CD4-positive, alpha-beta T cell (primary cell): ENCODE measurements around the gene EIF3A. TPM values are rescaled to one million over a fixed set of nuclear protein-coding genes. Genes with fewer than 3 reads are reported as not detected.

Experiments
- ATAC-seq: fragments of 200-7000 bp; cut with Tn5 transposase; one replicate; pipeline ENCODE4 v1.10.0; 2022; ENCODE audit warnings: mild to moderate bottlenecking; ENCODE audit not compliant: poor library complexity
- CTCF ChIA-PET: fragments of 350-600 bp; sonication (Branson Sonifier 250); formaldehyde crosslinking; loops from one replicate; lab custom pipeline; 2021; ENCODE audit warnings: antibody characterized with exemption, inconsistent platforms; lab: Charles Lee
- POLR2A ChIA-PET: fragments of 350-600 bp; sonication (Branson Sonifier 250); formaldehyde crosslinking; loops from one replicate; lab custom pipeline; 2021; ENCODE audit warnings: antibody characterized with exemption, inconsistent platforms; lab: Charles Lee
- DNase-seq, 14 experiments: peaks; one replicate each; pipeline ENCODE4 v3.0.0-alpha.2; 2013 to 2020; ENCODE audit warnings: mixed read lengths in 2 of 14
- H3K27ac ChIP-seq, 2 donors: one replicate each; pipeline versions ENCODE4 v1.5.1 to v1.7.0; 2013; ENCODE audit warnings: low read length in 2 of 2, low read depth in 1 of 2, mild to moderate bottlenecking in 1 of 2
- H3K27me3 ChIP-seq, 2 experiments: 1 replicate in 1 of 2; 2 replicates in 1 of 2; pipeline versions ENCODE4 v1.6.1 to v1.7.0; 2013; ENCODE audit warnings: low read length in 2 of 2, control low read depth in 1 of 2, mild to moderate bottlenecking in 1 of 2, moderate library complexity in 1 of 2; ENCODE audit not compliant: insufficient read depth in 2 of 2, control insufficient read depth in 1 of 2
- H3K36me3 ChIP-seq: one replicate; pipeline ENCODE4 v1.6.1; 2013; ENCODE audit warnings: low read length, control low read depth; ENCODE audit not compliant: insufficient read depth
- H3K4me1 ChIP-seq: one replicate; pipeline ENCODE4 v1.6.1; 2013; ENCODE audit warnings: low read length, control low read depth; ENCODE audit not compliant: insufficient read depth
- H3K4me3 ChIP-seq: one replicate; pipeline ENCODE4 v1.5.1; 2013; ENCODE audit warnings: mild to moderate bottlenecking, low read length, moderate library complexity
- H3K9me3 ChIP-seq, 2 experiments: 1 replicate in 1 of 2; 2 replicates in 1 of 2; pipeline versions ENCODE4 v1.6.1 to v1.7.0; 2013; ENCODE audit warnings: low read length in 2 of 2, mild to moderate bottlenecking in 2 of 2, control low read depth in 1 of 2, moderate library complexity in 1 of 2; ENCODE audit not compliant: control insufficient read depth in 1 of 2, insufficient read depth in 1 of 2
- H3K27ac Mint-ChIP-seq: one replicate; pipeline ENCODE4 v1.8.0; 2020; ENCODE audit warnings: mixed read lengths
- H3K27me3 Mint-ChIP-seq: one replicate; pipeline ENCODE4 v1.8.0; 2021; ENCODE audit warnings: mixed read lengths
- H3K36me3 Mint-ChIP-seq: one replicate; pipeline ENCODE4 v1.8.0; 2021; ENCODE audit warnings: low read depth, mixed read lengths
- H3K4me1 Mint-ChIP-seq: one replicate; pipeline ENCODE4 v1.8.0; 2021; ENCODE audit warnings: low read depth, mixed read lengths
- H3K4me3 Mint-ChIP-seq: one replicate; pipeline ENCODE4 v1.8.0; 2020; ENCODE audit warnings: mild to moderate bottlenecking, mixed read lengths
- H3K9me3 Mint-ChIP-seq: one replicate; pipeline ENCODE4 v1.8.0; 2020; ENCODE audit warnings: mixed read lengths
- intact Hi-C, 2 experiments: fragments of 100-400 bp; cut with DNase I in 1 of 2; cut with micrococcal nuclease in 1 of 2; formaldehyde crosslinking; loops; one replicate each; pipeline versions ENCODE4 v1.15.1 to v1.9.0; 2023 to 2025; cut with DNase I, micrococcal nuclease
- total RNA-seq, 174 experiments: library from RNA in 2 of 174; stranded (reverse) in 2 of 174; gene quantifications; one replicate each; pipeline ENCODE4 v1.2.3 and lab custom pipeline; 2021 to 2026
- TF ChIP-seq, protein P1 (sequence below): fragments of 200-600 bp; IDR thresholded peaks from one replicate; pipeline ENCODE4 v1.8.0; 2022; ENCODE audit warnings: antibody characterized with exemption, mild to moderate bottlenecking

Gene EIF3A
- total RNA-seq, 2 experiments from 2014 or later = 129 TPM

DNA sequence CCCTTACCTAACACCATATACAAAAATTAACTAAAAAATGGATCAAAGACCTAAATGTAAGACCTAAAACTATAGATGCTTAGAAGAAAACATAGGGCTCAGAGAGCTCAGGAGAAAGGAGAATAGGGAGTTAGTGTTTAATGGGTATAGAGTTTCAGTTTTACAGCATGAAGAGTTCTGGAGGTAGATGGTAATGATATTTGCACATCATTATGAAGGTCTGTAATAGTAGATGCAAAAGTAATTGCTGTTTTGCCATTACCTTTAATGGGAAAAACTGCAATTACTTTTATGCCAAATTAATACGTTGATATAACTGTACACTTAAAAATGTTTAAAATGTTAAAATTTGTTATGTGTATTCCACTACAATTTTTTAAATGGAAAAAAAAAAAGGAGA is 90.3 kb downstream of the EIF3A start:
- no peak overlapping the region for H3K4me3 Mint-ChIP-seq
- Histone ChIP-seq H3K27me3 (peaks cover 0 to 2% of the 10 kb centered on the region in 2 experiments), H3K4me1 (peaks cover 3% of the 10 kb centered on the region), H3K36me3 (no peaks in the 10 kb centered on the region), H3K9me3 (peaks cover 5 to 11% of the 10 kb centered on the region in 2 experiments), H3K4me3 (no peak overlapping the region), H3K27ac (no peak overlapping the region)
- peaks cover 5% of the 10 kb centered on the region for H3K36me3 Mint-ChIP-seq
- H3K4me1 Mint-ChIP-seq = no peaks in the 10 kb centered on the region
- no peak overlapping the region for H3K27ac Mint-ChIP-seq
- H3K9me3 Mint-ChIP-seq = peaks cover 6% of the 10 kb centered on the region
- intact Hi-C loops = no loop called here
- TF ChIP-seq, protein P1, sequence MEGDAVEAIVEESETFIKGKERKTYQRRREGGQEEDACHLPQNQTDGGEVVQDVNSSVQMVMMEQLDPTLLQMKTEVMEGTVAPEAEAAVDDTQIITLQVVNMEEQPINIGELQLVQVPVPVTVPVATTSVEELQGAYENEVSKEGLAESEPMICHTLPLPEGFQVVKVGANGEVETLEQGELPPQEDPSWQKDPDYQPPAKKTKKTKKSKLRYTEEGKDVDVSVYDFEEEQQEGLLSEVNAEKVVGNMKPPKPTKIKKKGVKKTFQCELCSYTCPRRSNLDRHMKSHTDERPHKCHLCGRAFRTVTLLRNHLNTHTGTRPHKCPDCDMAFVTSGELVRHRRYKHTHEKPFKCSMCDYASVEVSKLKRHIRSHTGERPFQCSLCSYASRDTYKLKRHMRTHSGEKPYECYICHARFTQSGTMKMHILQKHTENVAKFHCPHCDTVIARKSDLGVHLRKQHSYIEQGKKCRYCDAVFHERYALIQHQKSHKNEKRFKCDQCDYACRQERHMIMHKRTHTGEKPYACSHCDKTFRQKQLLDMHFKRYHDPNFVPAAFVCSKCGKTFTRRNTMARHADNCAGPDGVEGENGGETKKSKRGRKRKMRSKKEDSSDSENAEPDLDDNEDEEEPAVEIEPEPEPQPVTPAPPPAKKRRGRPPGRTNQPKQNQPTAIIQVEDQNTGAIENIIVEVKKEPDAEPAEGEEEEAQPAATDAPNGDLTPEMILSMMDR = no peak
- POLR2A ChIA-PET = no interaction called here
- CTCF ChIA-PET = no interaction called here
- no peak for DNase-seq
- ATAC-seq = no peak
- H3K27me3 Mint-ChIP-seq = peaks cover 3% of the 10 kb centered on the region

DNA sequence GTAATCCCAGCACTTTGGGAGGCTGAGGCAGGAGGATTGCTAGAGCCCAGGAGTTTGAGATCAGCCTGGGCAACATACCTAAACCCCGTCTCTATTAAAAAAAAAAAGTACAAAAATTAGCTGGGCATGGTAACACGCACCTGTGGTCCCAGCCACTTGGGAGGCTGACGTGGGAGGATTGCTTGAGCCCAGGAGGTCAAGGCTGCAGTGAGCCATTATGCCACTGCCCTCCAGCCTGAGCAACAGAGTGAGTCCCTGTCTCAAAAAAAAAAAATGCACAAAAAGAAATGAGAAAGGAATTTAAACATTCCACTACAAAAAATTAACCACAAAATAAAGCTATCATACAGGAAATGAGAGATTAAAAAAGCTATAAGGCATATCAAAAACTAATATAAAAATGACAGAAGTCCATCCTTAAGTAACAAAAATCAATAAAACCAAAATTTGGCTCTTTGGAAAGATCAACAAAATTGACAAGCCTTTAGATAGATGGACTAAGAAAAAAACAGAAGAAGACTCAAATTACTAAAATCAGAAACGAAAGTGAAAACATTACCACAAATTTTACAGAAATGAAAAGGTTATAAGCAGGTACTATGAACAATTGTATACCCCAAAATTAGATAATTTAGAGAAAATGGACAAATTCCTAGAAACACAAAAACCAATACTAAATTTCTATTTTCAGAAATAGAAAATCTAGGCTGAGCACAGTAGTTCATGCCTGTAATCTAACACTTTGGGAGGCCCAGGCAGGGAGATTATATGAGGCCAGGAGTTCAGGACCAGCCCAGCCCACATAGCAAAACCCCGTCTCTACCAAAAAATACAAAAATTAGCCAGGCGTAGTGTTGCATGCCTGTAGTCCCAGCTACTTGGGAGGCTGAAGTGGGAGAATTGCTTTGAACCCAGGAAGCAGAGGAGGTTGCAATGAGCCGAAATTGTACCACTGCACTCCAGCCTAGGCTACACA is 93.5 kb downstream of the EIF3A start:
- H3K36me3 Mint-ChIP-seq = peaks cover 16% of the 10 kb centered on the region
- peaks cover 11% of the 10 kb centered on the region for H3K9me3 Mint-ChIP-seq
- H3K4me3 Mint-ChIP-seq = no peak overlapping the region
- TF ChIP-seq, protein P1 = no peak
- POLR2A ChIA-PET = no interaction called here
- CTCF ChIA-PET = no interaction called here
- Histone ChIP-seq H3K27ac (no peak overlapping the region), H3K27me3 (peaks cover 0 to 2% of the 10 kb centered on the region in 2 experiments), H3K4me1 (peaks cover 3% of the 10 kb centered on the region), H3K9me3 (peaks cover 11 to 23% of the 10 kb centered on the region in 2 experiments), H3K4me3 (no peak overlapping the region), H3K36me3 (no peaks in the 10 kb centered on the region)
- intact Hi-C loops = no loop called here
- no peaks in the 10 kb centered on the region for H3K4me1 Mint-ChIP-seq
- DNase-seq (no peak), ATAC-seq (no peak)
- H3K27me3 Mint-ChIP-seq = peaks cover 3% of the 10 kb centered on the region
- H3K27ac Mint-ChIP-seq = no peak overlapping the region

DNA sequence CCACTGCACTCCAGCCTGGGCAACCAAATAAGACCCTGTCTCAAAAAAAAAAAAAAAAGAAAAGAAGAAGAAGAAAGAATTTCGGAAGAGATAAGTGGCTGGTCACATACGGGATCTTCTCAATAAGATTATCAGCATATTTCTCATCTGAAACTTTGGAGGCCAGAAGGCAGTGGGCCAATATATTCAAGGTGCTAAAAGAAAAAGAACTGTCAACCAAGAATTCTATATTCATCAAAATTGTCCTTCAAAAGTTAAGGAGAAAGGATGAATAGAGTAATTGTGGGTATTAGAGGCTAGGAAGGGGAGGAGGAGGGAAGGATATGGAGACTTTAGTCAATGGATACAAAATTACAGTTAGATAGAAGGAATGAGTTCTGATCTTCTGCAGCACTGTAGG is 95.0 kb downstream of the EIF3A start:
- DNase-seq (no peak), ATAC-seq (no peak)
- no peaks in the 10 kb centered on the region for H3K4me1 Mint-ChIP-seq
- H3K36me3 ChIP-seq = no peaks in the 10 kb centered on the region
- no peaks in the 10 kb centered on the region for H3K27me3 ChIP-seq
- peaks cover 3% of the 10 kb centered on the region for H3K4me1 ChIP-seq
- intact Hi-C loops = no loop called here
- no peak overlapping the region for H3K27ac ChIP-seq
- H3K27me3 Mint-ChIP-seq = peaks cover 7% of the 10 kb centered on the region
- TF ChIP-seq, protein P1 = no peak
- ChIA-PET CTCF (no interaction called here), POLR2A (no interaction called here)
- H3K4me3 Mint-ChIP-seq = no peak overlapping the region
- H3K9me3 Mint-ChIP-seq = peaks cover 11% of the 10 kb centered on the region
- no peak overlapping the region for H3K27ac Mint-ChIP-seq
- no peak overlapping the region for H3K4me3 ChIP-seq
- H3K36me3 Mint-ChIP-seq = peaks cover 16% of the 10 kb centered on the region
- H3K9me3 ChIP-seq = peaks cover 11 to 26% of the 10 kb centered on the region in 2 experiments

Other genes with a start within 250 kb of the EIF3A start
- gene NANOS1, start 51.1 kb downstream of the EIF3A start, total RNA-seq = under 1 TPM; 0.08 to 0.14 TPM
- 10 to 100 TPM; 40.4 to 45.6 TPM for gene DENND10, start 23.3 kb upstream of the EIF3A start, total RNA-seq
- gene SFXN4, start 84.9 kb upstream of the EIF3A start, total RNA-seq = 1 to 10 TPM; 7.1 to 7.8 TPM
- 1 to 10 TPM; 7.1 to 7.5 TPM for gene PRDX3, start 98.0 kb upstream of the EIF3A start, total RNA-seq
- gene GRK5, start 126.8 kb upstream of the EIF3A start, total RNA-seq = 10 to 100 TPM; 19.2 to 20.8 TPM